GM18520 (cell line): ENCODE data around the gene DHX35.

Experiments used
- ATAC-seq: cut with Tn5 transposase; IDR thresholded peaks from one replicate; pipeline ENCODE4 v1.9.1; 2021; ENCODE audit not compliant: unreplicated experiment

DHX35 gene

DNA sequence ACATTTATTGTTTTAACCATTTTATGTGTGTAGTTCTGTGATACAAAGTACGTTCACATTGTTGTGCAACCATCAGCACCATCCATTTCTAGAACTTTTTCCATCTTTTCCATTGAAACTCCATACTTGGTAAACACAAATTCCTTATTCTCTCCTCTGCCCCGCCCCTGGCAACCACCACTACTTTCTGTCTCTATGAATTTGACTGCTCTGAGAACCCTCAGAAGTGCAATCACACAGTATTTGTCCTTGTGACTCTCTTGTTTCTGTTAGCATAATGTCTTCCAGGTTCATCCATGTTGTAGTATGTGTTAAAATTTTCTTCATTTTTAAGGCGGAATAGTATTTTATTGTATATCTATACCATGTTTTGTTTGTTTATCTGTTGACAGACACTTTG lies 56.9 kb downstream of the DHX35 start:
- no peak for ATAC-seq

DNA sequence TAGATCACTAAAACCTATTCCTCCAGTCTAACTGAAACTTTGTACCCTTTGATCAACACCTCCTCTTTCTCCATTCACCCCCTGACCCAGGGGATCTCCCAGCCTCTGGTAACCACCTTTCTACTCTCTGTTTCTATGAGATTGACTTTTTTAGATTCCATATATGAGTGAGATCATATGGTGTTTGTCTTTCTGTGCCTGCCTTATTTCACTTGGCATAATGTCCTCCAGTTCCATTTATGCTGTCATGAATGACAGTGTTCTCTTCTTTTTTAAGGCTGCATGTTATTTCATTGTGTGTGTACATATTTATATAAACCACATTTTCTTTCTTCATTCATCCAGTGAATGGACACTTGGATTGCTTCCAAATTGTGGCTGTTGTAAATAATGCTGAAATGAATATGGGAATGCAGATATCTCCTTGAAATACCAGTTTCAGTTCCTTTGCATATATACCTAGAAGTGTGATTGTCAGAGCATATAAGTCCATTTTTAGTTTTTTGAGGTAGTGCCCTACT lies 57.7 kb downstream of the DHX35 start:
- ATAC-seq = peak; percentile 75

DNA sequence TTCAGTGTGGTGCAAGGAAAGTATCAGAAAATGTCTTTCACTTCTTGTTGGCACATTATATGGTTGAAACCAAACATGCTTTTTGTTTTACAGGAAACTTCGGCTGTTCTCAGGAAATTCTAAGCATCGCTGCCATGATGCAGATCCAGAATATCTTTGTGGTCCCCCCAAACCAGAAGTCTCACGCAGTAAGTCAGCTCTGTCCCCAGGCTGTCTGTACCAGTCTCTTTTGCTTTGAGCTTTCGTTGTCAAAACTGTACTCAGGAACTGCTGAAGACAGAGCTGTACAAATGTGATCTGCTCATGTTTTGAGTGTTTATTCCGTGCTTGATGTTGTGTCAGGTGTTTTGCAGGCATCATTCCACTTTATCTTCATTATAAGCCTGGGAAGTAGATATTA lies 59.6 kb downstream of the DHX35 start:
- no peak for ATAC-seq

DNA sequence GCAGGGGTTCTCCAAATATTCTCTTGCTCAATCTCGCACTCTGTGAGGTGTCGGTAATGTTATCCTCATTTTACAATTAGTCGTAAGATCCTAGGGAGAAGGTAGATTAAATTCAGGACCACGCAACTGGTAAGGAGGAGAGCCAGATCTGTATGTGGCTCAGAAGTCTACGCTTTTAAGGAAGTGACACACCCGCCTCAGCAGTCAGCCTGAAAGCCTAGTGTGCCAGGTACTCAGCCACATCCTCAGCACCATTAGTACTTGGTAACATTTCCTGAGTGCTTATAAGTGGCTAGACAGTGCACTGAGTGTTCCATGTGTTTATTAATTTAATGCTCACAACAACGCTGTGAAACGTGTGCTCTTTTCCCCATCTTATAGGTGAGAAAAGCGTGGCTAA lies 63.7 kb downstream of the DHX35 start:
- ATAC-seq = no peak

DNA sequence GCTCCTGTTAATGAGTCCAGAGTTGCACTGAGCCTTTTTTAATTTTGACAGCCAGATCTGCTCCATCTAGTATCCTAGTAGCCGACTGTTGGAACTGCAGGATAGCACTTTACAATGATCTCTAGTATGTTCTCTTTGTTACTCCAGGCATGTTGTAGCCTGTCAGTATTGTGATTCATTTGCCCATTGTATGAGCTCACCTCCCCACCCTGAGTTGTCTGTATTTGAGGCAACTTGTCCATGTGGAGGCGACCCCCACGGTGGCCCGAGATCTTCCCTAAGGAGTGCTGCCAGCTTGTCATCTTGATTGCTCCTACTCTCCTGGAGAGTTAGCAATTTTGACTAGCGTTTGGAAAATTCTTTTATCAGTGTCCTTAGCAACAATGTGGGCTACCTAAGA lies 67.2 kb downstream of the DHX35 start:
- ATAC-seq = no peak

DNA sequence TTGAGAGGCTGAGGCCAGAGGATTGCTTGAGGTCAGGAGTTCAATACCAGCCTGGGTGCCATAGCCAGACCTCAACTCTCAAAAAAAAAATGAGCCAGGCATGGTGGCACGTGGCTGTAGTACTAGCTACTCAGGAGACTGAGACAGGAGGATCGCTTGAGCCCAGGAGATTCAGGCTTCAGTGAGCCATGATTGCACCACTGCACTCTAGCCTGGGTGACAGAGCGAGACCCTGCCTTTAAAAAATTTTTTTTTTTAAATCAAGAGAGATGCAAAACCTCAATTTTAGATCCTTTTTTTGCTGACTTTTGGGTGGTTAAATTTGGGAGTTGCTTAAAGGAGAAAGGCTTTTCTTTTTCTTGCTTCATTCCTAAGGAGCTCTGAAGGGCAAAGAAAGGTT lies 70.9 kb downstream of the DHX35 start:
- ATAC-seq = no peak

DNA sequence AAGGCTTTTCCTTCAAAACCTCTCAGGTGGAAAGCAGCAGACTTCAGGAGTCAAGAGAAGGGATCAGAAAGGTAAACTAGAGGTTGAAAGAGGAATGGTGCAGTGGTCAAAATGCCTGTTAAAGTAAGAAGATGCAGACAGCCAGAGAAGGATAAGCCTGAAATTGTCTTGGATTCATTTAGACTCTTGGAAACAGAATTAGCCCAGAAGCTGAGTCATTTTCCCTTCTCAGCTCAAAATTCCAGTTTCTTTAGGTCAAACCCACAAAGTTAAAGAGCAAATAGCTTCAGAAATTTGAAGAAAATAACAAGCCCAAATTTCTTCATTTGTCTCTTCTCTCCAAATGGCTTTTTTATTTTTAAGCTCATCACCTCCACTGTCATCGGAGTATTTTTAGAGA lies 73.9 kb downstream of the DHX35 start:
- no peak for ATAC-seq

DNA sequence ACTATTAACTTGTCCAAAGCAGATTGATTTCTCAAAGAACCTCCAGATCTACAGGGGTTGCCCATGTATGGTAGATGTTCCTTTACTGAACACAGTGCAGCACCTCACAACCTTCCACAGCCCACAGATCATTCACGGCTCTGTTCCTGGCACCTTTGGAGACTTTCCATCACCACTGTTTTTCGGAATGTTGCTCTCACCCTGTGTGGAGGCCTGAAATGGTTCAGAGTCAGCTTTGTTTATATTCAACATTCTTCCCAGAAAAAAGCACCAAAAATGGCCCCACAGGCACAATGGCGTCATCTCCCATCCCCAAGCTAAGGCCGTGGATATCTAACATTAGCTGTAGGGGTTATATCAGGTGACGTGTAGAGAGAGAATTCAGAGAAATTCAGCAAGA lies 74.7 kb downstream of the DHX35 start:
- ATAC-seq = no peak

DNA sequence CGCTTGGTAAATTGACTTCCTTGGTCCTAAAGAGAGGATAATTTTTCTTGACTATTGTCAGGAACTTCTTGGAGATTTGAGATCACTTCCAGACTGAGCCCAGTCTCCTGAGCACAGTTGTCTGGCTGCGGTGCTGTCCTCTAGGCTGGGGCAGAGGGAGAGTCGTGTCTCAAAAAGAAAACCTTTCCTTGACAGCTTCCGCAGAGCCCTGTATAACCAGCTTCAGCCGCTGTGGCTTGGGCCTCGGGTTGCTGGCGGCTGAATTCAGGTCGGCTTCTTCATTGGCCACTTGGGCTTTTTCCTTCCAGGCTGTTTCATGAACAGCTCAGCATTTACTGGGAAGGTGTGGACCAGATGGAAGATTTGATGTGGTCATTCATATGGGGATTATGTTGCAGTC lies 75.9 kb downstream of the DHX35 start:
- no peak for ATAC-seq

DNA sequence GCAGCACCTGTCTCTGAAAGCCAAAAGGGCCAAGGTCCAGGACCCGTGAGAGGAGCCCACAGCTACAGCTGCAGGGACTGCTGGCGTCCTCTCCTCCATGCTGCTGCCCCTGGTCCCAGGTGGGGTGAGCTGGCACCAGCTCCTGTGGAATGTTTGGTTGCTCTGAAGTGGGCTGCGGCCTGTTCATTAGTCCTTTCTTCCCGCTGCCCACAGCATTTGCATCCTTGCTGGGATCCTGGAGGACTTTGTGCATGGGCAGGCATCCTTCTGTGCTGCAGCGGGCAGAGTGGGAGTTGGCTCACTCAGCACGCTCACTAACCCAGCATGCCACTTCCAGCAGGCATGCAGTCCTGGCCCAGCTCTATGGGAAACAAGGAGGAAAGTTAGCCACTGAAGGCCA lies 76.4 kb downstream of the DHX35 start:
- no peak for ATAC-seq

DNA sequence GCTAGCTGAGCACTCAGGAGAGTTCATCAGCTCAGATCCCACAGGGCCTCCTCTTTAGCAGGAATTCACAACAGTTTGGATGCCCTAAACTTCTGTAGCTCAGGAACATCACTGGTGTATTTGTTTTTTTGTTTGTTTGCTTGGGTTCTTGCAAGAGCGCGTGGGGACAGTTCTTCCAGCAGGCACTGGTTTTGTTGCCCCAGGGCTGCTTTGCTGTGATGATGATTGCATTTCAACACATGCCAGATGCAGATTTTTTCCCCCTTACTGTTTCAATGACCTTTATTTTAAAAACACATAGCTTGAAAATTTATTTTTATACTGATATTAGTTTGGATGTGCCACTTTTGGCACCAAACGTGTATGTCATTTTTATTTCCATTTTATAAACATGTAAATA lies 77.1 kb downstream of the DHX35 start:
- no peak for ATAC-seq

DNA sequence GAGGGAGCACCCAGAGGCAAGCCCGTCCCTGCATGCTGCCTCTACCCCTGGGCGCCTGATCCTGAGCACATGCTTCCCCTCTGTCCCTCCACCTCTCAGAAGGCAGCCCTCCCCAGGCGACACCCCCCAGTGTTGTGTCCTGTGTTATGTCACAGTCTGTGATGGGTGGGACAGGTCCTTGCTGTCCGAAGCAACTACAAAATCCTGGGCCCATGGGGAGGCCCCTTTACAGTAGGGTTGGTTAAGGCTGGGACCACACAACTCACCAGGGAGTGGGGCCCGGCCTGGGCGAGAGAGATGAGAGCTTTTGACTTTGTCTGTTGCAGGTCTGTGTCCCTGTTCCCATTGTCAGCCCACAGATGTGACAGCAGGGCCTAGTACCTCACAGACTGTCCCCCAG lies 78.0 kb downstream of the DHX35 start:
- no peak for ATAC-seq

DNA sequence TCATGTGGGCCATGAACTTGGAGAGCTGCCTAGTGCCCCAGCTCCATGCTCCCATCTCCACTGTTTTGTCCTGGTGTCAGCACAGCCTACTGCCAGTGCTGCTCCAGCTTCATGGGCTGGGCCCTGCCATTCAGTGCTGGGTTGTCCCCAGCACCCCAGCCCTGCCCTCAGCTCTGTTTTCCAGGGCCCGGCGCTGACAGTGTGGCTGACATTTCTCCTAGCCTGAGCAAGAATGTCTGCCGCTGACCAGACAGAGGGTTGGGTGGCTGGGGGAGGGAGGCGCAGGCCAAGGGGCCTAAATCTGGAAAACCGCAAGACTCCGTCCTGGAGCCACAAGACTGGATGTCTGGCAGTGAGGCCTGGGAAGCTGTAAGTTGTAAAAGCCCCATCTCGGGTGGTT lies 78.9 kb downstream of the DHX35 start:
- no peak for ATAC-seq

DNA sequence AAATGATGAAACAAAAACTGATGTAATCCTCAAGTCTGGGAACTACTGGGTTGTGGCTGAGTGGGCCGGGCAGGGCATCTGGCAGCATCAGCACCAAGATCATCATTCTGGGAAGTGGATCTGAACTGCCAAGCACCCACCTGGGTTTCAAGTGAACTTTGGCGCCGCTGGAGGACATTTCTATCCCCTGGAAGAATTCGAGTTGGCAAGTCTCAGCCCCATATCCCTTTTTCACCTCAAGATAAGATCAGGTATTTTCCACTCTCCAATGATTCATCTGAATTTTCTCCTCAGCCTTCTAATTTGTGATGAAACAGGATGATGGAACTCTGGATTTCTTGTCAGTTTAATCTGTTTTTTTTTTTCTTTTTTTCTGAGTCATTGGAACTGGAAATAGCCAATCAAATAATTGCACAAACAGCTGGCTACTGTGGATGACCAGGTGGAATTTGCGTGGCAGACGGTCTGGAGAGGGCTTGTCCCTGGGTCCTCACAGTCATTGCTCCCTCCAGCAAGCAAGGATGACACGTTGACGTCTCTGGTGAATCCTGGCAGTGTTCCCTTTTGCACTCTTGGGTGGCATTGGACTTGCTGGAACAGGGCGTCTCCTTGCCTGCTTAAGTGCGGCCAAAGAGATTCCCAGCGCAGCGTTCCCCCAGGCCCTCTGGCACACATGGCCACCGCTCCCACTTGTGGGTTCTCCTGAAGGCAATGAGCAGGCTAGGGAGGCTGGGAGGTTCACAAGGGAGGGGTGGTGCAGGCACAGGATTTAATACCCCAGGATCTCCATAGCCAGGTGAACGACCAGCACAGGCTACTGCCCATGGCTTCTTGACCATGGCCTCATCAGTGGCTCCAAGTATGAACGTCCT lies 80.4 kb downstream of the DHX35 start:
- no peak for ATAC-seq

DNA sequence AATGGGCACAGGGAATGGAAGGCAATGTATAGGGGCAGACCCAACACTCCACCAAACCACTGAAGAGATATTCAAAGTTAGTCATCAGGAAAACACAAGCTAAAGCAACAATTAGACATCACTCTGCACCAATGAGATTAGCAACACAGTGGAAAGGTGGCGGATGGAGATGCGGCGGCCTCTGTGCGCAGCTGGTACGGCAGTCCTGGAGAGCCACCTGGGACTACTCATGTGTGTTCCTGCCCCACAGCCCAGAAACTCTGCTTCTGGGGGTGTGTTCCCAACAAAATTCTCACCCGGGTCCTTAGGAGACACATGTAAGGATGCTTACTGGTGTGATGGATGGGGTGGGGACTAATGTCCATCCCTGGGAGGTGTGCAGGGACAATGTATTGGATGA lies 82.4 kb downstream of the DHX35 start:
- no peak for ATAC-seq

DNA sequence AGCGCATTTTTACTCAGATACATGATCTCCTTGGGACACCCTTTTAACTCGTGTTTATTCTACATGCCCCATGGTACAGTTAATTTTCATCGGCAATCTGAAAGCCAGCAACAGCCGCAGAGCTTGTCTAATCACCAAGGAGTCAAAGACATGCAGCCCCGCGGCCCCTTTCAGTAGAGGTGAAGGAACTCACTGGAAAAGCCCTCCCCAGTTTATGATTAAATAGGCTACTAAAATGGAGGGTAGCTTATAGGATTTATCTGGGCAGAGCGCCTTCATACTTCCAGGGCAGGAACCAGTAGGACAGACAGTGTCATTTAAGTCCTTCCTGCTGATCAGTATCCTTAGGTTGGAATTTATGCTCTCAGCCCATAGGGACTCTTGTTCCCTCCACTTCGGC lies 83.5 kb downstream of the DHX35 start:
- no peak for ATAC-seq

DNA sequence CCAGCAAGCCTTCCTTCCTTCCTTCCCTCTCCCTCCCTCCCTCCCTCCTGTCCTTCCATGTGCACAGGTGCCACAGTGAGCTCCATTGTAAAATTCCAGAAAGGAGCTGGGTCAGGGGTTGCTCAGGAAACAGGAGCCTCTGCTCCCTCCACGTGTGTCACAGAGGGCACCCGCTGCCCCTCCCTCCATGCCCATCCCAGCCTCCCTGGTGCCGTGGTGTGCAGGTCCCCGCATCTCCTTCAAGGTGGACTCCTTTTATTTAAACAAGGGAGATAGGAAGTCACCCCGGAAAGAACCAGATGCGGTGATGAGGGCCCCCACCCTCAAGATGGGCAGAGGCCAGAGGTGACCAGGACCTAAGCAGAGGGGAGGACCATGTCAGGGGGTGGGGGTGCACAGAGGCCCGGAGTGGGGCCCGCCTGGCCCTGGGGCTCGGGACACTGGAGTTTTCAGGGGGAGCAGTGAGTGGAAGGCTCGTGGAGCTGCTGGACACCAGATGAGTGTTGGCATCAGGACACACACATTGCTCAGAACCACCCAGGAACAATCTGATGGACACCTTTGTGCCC lies 85.4 kb downstream of the DHX35 start:
- ATAC-seq = no peak

DNA sequence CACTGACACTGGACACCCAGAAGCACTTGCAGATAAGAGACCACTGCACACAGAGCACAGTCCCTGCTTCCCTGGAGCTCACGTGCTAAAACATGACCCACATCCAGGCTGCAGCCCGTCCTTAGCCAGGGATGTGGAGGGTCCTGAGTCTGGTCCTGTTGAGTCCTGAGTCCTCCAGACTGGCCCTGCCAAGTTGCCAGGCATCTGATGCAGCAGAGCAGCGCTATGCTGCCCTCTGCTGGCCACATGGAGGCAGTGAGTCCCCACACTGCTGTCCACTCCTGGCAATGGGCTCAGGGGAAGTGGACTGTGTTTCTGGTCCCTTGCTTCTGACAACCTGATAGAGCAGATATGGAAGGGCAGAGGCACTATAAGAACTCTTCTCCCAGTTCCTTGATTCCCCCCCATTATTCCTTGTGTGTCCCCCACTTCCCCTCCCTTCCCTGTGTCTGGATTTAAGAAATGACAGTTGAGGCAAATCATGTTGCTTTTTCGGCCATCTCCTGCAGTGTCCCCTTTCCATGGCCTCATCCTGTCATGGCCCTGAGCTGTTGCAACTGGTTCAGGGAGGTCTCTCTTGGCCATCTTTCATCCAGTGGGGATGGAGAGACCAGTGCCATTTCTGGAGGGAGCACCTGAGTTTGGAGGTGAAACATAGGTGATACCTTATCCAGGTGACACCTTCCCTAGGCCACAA lies 86.0 kb downstream of the DHX35 start:
- ATAC-seq = peak; percentile 43

DNA sequence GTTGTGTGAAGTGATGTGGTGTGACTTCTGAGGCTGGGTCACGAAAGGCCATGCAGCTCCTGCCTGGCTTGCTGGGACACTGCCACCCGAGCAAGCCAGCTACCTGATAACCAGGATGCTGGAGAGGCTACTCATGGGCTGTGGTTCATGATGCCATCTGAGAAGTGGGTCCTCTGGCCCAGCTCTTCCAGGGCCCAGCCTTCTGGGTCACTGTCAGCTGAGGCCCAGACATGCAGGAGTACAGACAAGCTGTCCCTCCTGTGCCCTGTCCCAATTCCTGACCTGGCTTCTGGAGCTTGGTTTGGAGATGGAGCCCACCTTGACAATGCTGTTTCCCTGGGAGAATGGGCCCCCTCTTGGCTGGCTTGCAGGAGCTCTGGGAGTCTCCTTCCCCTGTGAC lies 87.0 kb downstream of the DHX35 start:
- ATAC-seq = no peak

DNA sequence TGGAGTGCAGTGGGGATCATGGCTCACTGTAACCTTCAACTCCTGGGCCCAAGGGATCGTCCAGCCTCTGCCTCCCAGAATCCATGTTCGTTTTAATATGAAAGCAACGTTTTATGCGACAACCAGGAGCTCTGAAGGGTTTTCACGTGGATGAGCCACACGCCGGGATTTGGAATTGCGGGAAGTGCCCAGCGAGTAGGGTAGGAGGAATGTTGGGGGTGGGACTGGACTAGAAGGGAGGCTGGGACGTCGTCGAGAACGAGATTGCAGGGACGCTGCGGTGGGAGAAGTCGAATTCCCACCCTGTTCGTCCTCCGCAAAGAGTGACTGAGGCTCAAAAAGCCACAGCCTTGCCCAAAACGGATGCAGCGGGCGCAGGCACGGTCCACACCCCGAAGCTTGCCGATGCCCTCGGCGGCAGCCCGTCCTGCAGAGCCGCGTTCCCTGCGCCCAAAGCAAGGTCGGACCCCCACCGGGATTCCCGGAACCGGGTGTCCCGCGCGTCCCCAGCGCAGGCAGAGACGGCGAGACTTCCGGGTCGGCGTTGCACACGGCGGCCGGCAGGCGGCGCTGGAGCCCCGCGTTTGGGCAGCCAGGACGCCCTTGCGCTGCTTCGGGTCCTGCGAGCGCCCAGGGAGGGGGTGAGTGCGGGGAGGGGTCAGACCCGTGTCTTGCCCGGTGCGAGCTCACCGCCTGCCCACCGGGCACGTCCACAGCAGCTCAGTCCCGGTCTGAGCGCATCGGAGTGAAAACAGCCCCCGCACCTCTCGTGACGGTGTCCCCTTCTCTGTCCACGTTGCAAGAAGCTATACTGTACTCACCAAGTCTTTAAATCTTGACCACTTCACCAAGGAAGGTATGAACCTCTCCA lies 87.8 kb downstream of the DHX35 start:
- ATAC-seq = peak; percentile 64

DNA sequence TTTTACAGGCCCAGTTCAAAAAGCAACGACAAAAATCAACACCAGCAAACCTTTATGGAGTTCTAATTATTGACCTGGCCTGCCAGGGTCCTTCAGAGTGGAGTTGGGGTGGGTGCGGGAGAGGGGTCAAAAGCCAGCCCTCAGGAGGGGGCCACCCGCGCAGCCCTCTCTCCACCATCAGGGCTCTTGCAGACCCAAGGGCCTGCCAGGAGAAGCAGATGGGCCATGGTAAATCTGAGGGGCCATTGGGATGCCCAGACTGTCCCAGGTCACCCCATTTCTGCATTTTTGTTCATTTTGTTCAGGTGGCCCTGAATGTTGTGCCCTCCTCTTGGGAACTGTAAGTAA lies 88.4 kb downstream of the DHX35 start:
- no peak for ATAC-seq
